NCI-H2107 treated with DMSO at 0.1 percent for 48 hours (cell line): ENCODE measurements around the gene AHI1.

Source experiments
- DNase-seq: peaks from one replicate; lab custom pipeline; 2025; ENCODE audit not compliant: unreplicated experiment; lab: John Stamatoyannopoulos, UW

The AHI1 gene

DNA sequence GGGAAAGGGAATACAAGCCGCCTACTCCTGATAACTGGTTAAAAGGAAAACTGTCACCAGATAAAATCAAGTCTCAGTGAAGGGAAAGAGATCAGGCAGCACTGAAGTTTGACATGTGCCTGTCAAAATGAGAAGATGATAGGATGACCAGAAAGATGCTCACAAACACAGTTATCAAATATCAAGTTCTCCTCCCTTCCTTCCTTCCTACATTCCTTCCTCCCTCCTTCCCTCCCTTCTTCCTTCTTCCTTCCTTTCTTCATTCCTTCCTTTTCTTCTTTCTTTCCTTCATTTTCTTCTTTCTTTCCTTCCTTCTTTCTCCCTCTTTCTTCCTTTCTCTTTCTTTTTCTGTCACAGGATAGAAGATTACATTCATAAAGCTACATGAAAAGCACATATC is 261.2 kb downstream of the AHI1 start:
- DNase-seq: no peak

DNA sequence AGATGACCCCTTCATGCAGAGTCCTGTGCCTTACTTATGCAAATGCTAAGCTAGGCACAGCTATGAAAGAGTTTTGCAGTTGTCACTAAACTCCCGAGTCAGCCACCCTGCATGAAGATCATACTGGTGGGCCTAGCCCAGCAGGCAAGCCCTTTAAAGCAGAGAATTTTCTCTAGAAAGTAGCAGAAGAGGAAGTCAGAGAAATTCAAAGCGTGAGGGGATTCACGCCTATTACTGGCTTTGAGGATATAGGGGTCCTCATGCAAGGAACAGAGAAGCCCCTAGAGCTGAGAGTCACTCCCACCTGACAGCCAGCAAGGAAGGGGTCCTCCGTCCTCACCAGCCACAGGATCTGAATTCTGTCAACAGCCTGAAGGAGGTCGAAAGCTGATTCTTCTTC is 261.8 kb downstream of the AHI1 start:
- no peak for DNase-seq

DNA sequence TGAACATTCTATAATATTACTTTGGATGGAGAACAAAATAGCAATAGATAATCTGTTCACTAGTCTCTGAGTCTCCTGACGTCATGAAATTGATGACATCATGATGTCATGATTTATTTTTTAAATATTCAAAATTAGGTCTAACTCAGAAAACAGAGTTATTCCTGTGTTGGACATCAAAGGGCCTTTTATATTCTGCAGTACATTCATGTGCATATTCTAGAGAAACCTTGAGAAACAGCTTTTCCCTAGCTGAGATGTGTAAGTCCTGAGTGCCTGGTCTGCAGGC is 263.1 kb downstream of the AHI1 start:
- no peak for DNase-seq

DNA sequence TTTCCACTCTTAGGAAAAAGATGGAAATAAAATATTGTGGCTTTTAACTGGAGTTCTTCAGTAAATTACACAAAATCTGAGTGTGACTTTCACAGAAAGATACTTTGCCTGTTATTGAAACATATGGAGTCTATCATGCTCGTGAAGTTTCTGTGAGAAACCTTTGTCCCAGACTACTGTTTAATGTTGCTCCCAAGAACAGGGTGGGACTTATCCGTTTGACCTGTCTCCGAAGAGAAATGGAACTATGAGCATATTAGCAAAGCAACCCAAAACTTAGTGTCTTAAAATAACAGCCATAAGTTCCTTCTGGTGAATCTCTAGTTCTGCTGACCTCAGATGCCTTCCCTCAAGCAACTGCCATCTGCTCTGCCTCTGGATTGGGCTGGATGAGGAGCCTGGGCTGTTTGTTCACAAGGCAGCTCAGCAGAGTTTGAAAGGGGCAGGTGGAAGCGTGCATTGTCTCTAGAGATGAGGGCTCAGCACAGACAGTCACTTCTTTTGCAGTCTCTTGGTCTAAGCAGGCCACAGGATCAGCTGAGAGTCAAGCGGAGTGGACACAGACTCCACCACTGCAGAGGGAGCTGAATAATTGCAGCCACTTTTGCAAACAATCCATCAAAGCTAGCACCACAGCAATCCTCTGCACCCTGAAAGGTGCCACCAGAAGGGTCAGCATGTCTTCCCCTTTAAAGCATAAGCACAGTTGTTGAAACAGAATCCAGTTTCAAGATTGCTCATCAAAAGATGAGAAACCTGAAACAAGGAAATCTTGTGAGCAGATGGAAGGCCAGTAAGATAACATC is 263.7 kb downstream of the AHI1 start:
- DNase-seq: no peak
